Stimulated activated CD8-positive, alpha-beta memory T cell treated with anti-CD3 and anti-CD28 coated beads, Interleukin-15, amount 100 ng/mL, for 24 hours (primary cell): ENCODE measurements around the gene ALKAL2.
"Not testable (repeated sequence)": the region's sequence is repeated elsewhere in the genome, so short reads cannot be mapped to it uniquely, and the experiment has no call there.

Experiments
- DNase-seq: peaks from one replicate; pipeline ENCODE4 v3.0.0-alpha.2; 2020; ENCODE audit warnings: low read depth

ALKAL2 gene

GRCh38 chr2:287911-288757 lies at the start of gene ALKAL2:
Gene ALKAL2 (minus strand): TSS chr2:288091. CDS start chr2:287835, 256 bp downstream.
- DNase-seq = no peak

GRCh38 chr2:336949-337348 lies 49.1 kb upstream of the ALKAL2 start:
- DNase-seq = not testable (repeated sequence)

GRCh38 chr2:336360-336759 lies 48.5 kb upstream of the ALKAL2 start:
- no peak for DNase-seq

- no peak for DNase-seq
Measured at GRCh38 chr2:332592-332991, 44.7 kb upstream of the ALKAL2 start.

GRCh38 chr2:328761-329160 lies 40.9 kb upstream of the ALKAL2 start:
- no peak for DNase-seq

GRCh38 chr2:323035-323434 lies 35.1 kb upstream of the ALKAL2 start:
- no peak for DNase-seq

GRCh38 chr2:322326-322725 lies 34.4 kb upstream of the ALKAL2 start:
- DNase-seq = no peak

GRCh38 chr2:320561-320960 lies 32.7 kb upstream of the ALKAL2 start:
- no peak for DNase-seq

GRCh38 chr2:319059-319600 lies 31.2 kb upstream of the ALKAL2 start:
- no peak for DNase-seq

GRCh38 chr2:317501-318424 lies 29.9 kb upstream of the ALKAL2 start:
- DNase-seq = no peak

GRCh38 chr2:316381-316780 lies 28.5 kb upstream of the ALKAL2 start:
- DNase-seq = no peak

GRCh38 chr2:315925-316324 lies 28.0 kb upstream of the ALKAL2 start:
- not testable (repeated sequence) for DNase-seq

- DNase-seq = no peak
Measured at GRCh38 chr2:314561-315336, 26.9 kb upstream of the ALKAL2 start.

GRCh38 chr2:313991-314390 lies 26.1 kb upstream of the ALKAL2 start:
- DNase-seq = no peak

GRCh38 chr2:310994-311393 lies 23.1 kb upstream of the ALKAL2 start:
- no peak for DNase-seq

GRCh38 chr2:309954-310510 lies 22.1 kb upstream of the ALKAL2 start:
- no peak for DNase-seq

GRCh38 chr2:309148-309953 lies 21.5 kb upstream of the ALKAL2 start:
- no peak for DNase-seq

GRCh38 chr2:305366-305765 lies 17.5 kb upstream of the ALKAL2 start:
- no peak for DNase-seq

GRCh38 chr2:296354-296753 lies 8.5 kb upstream of the ALKAL2 start:
- no peak for DNase-seq

- no peak for DNase-seq
Measured at GRCh38 chr2:295090-295489, 7.2 kb upstream of the ALKAL2 start.
